IMR-90 (cell line): ENCODE data around the gene TESK2. TPM values are rescaled to one million over a fixed set of nuclear protein-coding genes. Genes with fewer than 3 reads are reported as not detected.
A peak's percentile ranks its signal among the peaks of the same experiment; 100 is the strongest.

Experiments
- ATAC-seq: fragments of 200-7000 bp; cut with Tn5 transposase; 2 replicates; pipeline ENCODE4 v1.9.1; 2020; ENCODE audit warnings: low read depth, mild to moderate bottlenecking, moderate library complexity
- BruUV-seq: library from RNA; stranded (reverse); fragments of 400-500 nt; replicated peaks from 2 replicates; lab custom pipeline; 2021; lab: Mats Ljungman, UMichigan
- CTCF ChIA-PET: fragments of 300-600 bp; formaldehyde crosslinking; extraction: SDS; loops from one replicate; lab custom pipeline; 2021; ENCODE audit warnings: antibody characterized with exemption; lab: Yijun Ruan, JAX
- POLR2A ChIA-PET: fragments of 300-600 bp; sonication (Branson Sonifier 250); formaldehyde crosslinking; loops from one replicate; lab custom pipeline; 2022; ENCODE audit warnings: antibody characterized with exemption; ENCODE audit not compliant: unreplicated experiment; lab: Charles Lee
- DNase-seq: peaks from one replicate; pipeline ENCODE4 v3.0.0; 2013
- H2AFZ ChIP-seq: replicated peaks from 2 replicates; pipeline ENCODE3; 2013; ENCODE audit warnings: low read length, mild to moderate bottlenecking; ENCODE audit not compliant: poor library complexity
- H2AK5ac ChIP-seq: 2 replicates; pipeline ENCODE4 v1.6.1; 2013; ENCODE audit warnings: low read depth, low read length, inconsistent platforms
- H2AK9ac ChIP-seq: replicated peaks from 2 replicates; pipeline ENCODE3; 2013; ENCODE audit warnings: mild to moderate bottlenecking, low read depth, low read length, moderate library complexity; ENCODE audit not compliant: poor library complexity
- H2BK120ac ChIP-seq: 2 replicates; pipeline ENCODE4 v1.6.1; 2013; ENCODE audit warnings: low read depth, low read length, inconsistent platforms
- H2BK15ac ChIP-seq: 3 replicates; pipeline ENCODE4 v1.6.1; 2013; ENCODE audit warnings: low read depth, low read length, inconsistent platforms
- H2BK20ac ChIP-seq: 2 replicates; pipeline ENCODE4 v1.6.1; 2013; ENCODE audit warnings: low read depth, mild to moderate bottlenecking, inconsistent platforms, low read length, moderate library complexity
- H2BK5ac ChIP-seq: 2 replicates; pipeline ENCODE4 v1.6.1; 2013; ENCODE audit warnings: mild to moderate bottlenecking, low read depth, low read length, inconsistent platforms; ENCODE audit not compliant: poor library complexity, severe bottlenecking
- H3K14ac ChIP-seq: replicated peaks from 2 replicates; pipeline ENCODE4 v1.6.1; 2013; ENCODE audit warnings: low read depth, low read length, inconsistent platforms
- H3K18ac ChIP-seq: 2 replicates; pipeline ENCODE4 v1.6.1; 2013; ENCODE audit warnings: low read depth, low read length, control low read depth
- H3K23ac ChIP-seq: 2 replicates; pipeline ENCODE4 v1.6.1; 2013; ENCODE audit warnings: low read depth, low read length, inconsistent platforms
- H3K27ac ChIP-seq: 2 replicates; pipeline ENCODE4 v1.5.1; 2013; ENCODE audit warnings: mild to moderate bottlenecking, control low read depth, low read length; ENCODE audit not compliant: insufficient read depth
- H3K27me3 ChIP-seq: 2 replicates; pipeline ENCODE4 v1.6.1; 2013; ENCODE audit warnings: low read length; ENCODE audit not compliant: control insufficient read depth, insufficient read depth
- H3K36me3 ChIP-seq: 2 replicates; pipeline ENCODE4 v1.6.1; 2013; ENCODE audit warnings: low read length, mixed read lengths; ENCODE audit not compliant: control insufficient read depth, insufficient read depth
- H3K4ac ChIP-seq: 2 replicates; pipeline ENCODE4 v1.6.1; 2013; ENCODE audit warnings: low read depth, low read length, inconsistent platforms
- H3K4me1 ChIP-seq: 2 replicates; pipeline ENCODE4 v1.6.1; 2013; ENCODE audit warnings: low read length, mixed read lengths; ENCODE audit not compliant: control insufficient read depth, insufficient read depth
- H3K4me2 ChIP-seq: 2 replicates; pipeline ENCODE4 v1.6.1; 2013; ENCODE audit warnings: low read depth, mild to moderate bottlenecking, control low read depth, low read length, moderate library complexity
- H3K4me3 ChIP-seq: 2 replicates; pipeline ENCODE4 v1.5.1; 2013; ENCODE audit warnings: low read depth, mild to moderate bottlenecking, control low read depth, low read length, moderate library complexity; ENCODE audit not compliant: insufficient read depth
- H3K56ac ChIP-seq: 2 replicates; pipeline ENCODE4 v1.6.1; 2013; ENCODE audit warnings: low read length, inconsistent platforms; ENCODE audit not compliant: insufficient read depth; ENCODE audit errors: extremely low read depth
- H3K79me1 ChIP-seq, 2 experiments: 2 replicates each; pipeline ENCODE4 v1.6.1; 2013; ENCODE audit warnings: low read length in 2 of 2, inconsistent platforms in 1 of 2, low read depth in 1 of 2
- H3K9ac ChIP-seq: 2 replicates; pipeline ENCODE4 v1.6.1; 2013; ENCODE audit warnings: low read depth, low read length, control low read depth
- H3K9me1 ChIP-seq: 2 replicates; pipeline ENCODE4 v1.6.1; 2013; ENCODE audit warnings: low read length, inconsistent platforms; ENCODE audit not compliant: insufficient read depth
- H3K9me3 ChIP-seq: 2 replicates; pipeline ENCODE4 v1.6.1; 2013; ENCODE audit warnings: low read length; ENCODE audit not compliant: control insufficient read depth, insufficient read depth
- H4K20me1 ChIP-seq: 2 replicates; pipeline ENCODE4 v1.6.1; 2013; ENCODE audit warnings: low read length, inconsistent platforms; ENCODE audit not compliant: insufficient read depth
- H4K5ac ChIP-seq: 2 replicates; pipeline ENCODE4 v1.6.1; 2013; ENCODE audit warnings: mild to moderate bottlenecking, low read depth, low read length, control low read depth
- H4K8ac ChIP-seq, 2 experiments: 2 replicates each; pipeline ENCODE4 v1.6.1; 2013; ENCODE audit warnings: low read depth in 2 of 2, low read length in 2 of 2, control low read depth in 1 of 2, inconsistent platforms in 1 of 2
- H4K91ac ChIP-seq: 2 replicates; pipeline ENCODE4 v1.6.1; 2013; ENCODE audit warnings: low read depth, low read length, inconsistent platforms; ENCODE audit not compliant: insufficient read depth
- MAFK ChIP-seq: IDR thresholded peaks from 2 replicates; pipeline ENCODE4 v1.6.1; 2012; ENCODE audit warnings: low read depth, low read length, improper control_type of control experiment
- RAD21 ChIP-seq: IDR thresholded peaks from 2 replicates; pipeline ENCODE4 v1.6.1; 2012; ENCODE audit warnings: low read length, improper control_type of control experiment
- WGBS, 2 experiments: methylation state at CpG; one replicate each; pipeline versions ENCODE4 v1.1.5 to v1.1.7; 2013; ENCODE audit warnings: missing lambda C conversion rate in 2 of 2; ENCODE audit not compliant: insufficient read length in 1 of 2; ENCODE audit errors: extremely low coverage in 2 of 2; 5-methylcytosine and 5-hydroxymethylcytosine counted together
- dilution Hi-C: fragments of 300-500 bp; cut with HindIII; formaldehyde crosslinking; loops from one replicate; pipeline ENCODE4 v1.14.3; 2018; ENCODE audit warnings: low sequenced_read_pairs; ENCODE audit not compliant: unreplicated experiment
- in situ Hi-C: fragments of 300-500 bp; cut with MboI; formaldehyde crosslinking; loops from 3 replicates; pipeline ENCODE4 v1.14.3; 2019; ENCODE audit warnings: low sequenced_read_pairs, inconsistent platforms, mixed read lengths
- intact Hi-C: fragments of 100-400 bp; cut with micrococcal nuclease; formaldehyde crosslinking; loops from 2 replicates; pipeline ENCODE4 v1.10.0; 2022
- polyA plus RNA-seq, 3 experiments: library from polyadenylated mRNA; depleted of rRNA; stranded (reverse); fragments of >200 nt; gene quantifications; 2 replicates each; pipeline ENCODE4 v1.2.3, GENCODE V29; 2012; ENCODE audit warnings: low replicate concordance in 1 of 3
- total RNA-seq: library from RNA; depleted of rRNA; stranded (reverse); fragments of >200 nt; gene quantifications from 2 replicates; pipeline ENCODE4 v1.2.3, GENCODE V29; 2012

TESK2 gene
- total and polyA plus RNA-seq, 2 of the 4 experiments (the other 2 are of a cell fraction) = 0.90 to 1.3 TPM

GRCh38 chr1:45491487-45492260 is 711 bp upstream of the TESK2 start:
- ATAC-seq (no peak), DNase-seq (no peak)
- Histone ChIP-seq H2AK5ac (no peak overlapping the region), H2BK120ac (no peak overlapping the region), H3K56ac (no peak overlapping the region), H3K4me2 (peak overlapping the region; percentile 38), H2AK9ac (no peak overlapping the region), H2BK5ac (no peak overlapping the region), H2BK15ac (no peak overlapping the region), H3K27ac (no peak overlapping the region), H2AFZ (peak overlapping the region; percentile 85), H2BK20ac (no peak overlapping the region), H3K79me1 (no peaks in the 10 kb centered on the region), H3K27me3 (no peaks in the 10 kb centered on the region), H3K9me1 (no peaks in the 10 kb centered on the region), H4K8ac (no peak overlapping the region; a peak in 1 of 4 replicates), H3K18ac (no peak overlapping the region), H3K9me3 (no peaks in the 10 kb centered on the region), H3K4me1 (no peaks in the 10 kb centered on the region), H3K4me3 (peak overlapping the region; percentile 36; the same call in 1 of the 2 replicates), H4K20me1 (no peaks in the 10 kb centered on the region), H4K5ac (no peak overlapping the region), H4K91ac (no peak overlapping the region), H3K36me3 (no peaks in the 10 kb centered on the region), H3K23ac (no peak overlapping the region), H3K4ac (no peak overlapping the region), H3K14ac (no peak overlapping the region), H3K9ac (no peak overlapping the region)
- dilution Hi-C loops = no loop called here
- CTCF ChIA-PET = interaction anchor here (0.6 to 4.5 kb wide), 7 partner anchors 9 to 192 kb away, joined by 3 to 95 read pairs (median 3); partner anchors contain the start of gene MMACHC
- WGBS, 2 experiments = 9% methylated on average over 1 of the region's 19 CpGs; no CpG with 5 or more reads in 1 of the 2 experiments
- TF ChIP-seq MAFK = peak; percentile 69
- TF ChIP-seq RAD21 = no peak
- POLR2A ChIA-PET = no interaction called here
- BruUV-seq = no TSS peak
- intact Hi-C loops = loop anchor here (2.0 kb wide), 3 partner anchors 79 to 477 kb away; no protein-coding TSS in a partner anchor
- in situ Hi-C loops = loop anchor here (5.0 kb wide), 2 partner anchors 144 to 479 kb away; partner anchors contain the start of genes HECTD3 and UROD
